K562 (cell line): Measurements from ENCODE around the gene ITGAE. TPM values are rescaled to one million over a fixed set of nuclear protein-coding genes. Genes with fewer than 3 reads are reported as not detected.

Experiments used
- ATAC-seq: fragments of 200-7000 bp; cut with Tn5 transposase; 3 replicates; pipeline ENCODE4 v1.9.1; 2020; ENCODE audit warnings: moderate library complexity
- BruUV-seq: library from RNA; stranded (reverse); fragments of 400-500 nt; replicated peaks from 2 replicates; lab custom pipeline; 2021; lab: Mats Ljungman, UMichigan
- CTCF ChIA-PET: fragments of 300-600 bp; formaldehyde crosslinking; extraction: SDS; loops from one replicate; lab custom pipeline; 2021; ENCODE audit warnings: low intra/inter-chr PET ratio; lab: Yijun Ruan, JAX
- POLR2A ChIA-PET: fragments of 300-600, 350-650 bp; sonication (Branson Sonifier 250); formaldehyde crosslinking; extraction: SDS; loops from one replicate; lab custom pipeline; 2021; ENCODE audit warnings: antibody characterized with exemption, inconsistent platforms; lab: Yijun Ruan, JAX
- DNase-seq, 4 experiments: peaks; one replicate each; pipeline versions ENCODE4 v3.0.0 to v3.0.0-alpha.2; 2011 to 2018; ENCODE audit warnings: low spot score in 3 of 4, mixed read lengths in 3 of 4; ENCODE audit errors: extremely low read depth in 1 of 4
- FAIRE-seq: peaks from 2 replicates; lab custom pipeline; 2011; peaks lifted over from hg19 to GRCh38; lab: Jason Lieb, UNC
- H2AFZ ChIP-seq: 2 replicates; pipeline ENCODE4 v1.6.0; 2011; ENCODE audit warnings: low read depth, low read length, control low read depth, inconsistent platforms
- H3K27ac ChIP-seq: fragments of 200-600 bp; 3 replicates; pipeline ENCODE4 v1.8.0; 2011; ENCODE audit warnings: low read depth, mild to moderate bottlenecking, control low read depth, inconsistent platforms, low read length, moderate library complexity, mixed read lengths; ENCODE audit errors: extremely low read depth
- H3K27me3 ChIP-seq, 2 experiments: fragments of 300-600 bp in 1 of 2; 2 replicates in 1 of 2; 3 replicates in 1 of 2; pipeline versions ENCODE4 v1.6.0 to v1.8.0; 2011; ENCODE audit warnings: inconsistent platforms in 2 of 2, low read length in 2 of 2, mild to moderate bottlenecking in 1 of 2, mixed read lengths in 1 of 2, moderate library complexity in 1 of 2; ENCODE audit not compliant: control insufficient read depth in 2 of 2, insufficient read depth in 2 of 2
- H3K36me3 ChIP-seq: fragments of 300-600 bp; 3 replicates; pipeline ENCODE4 v1.8.0; 2011; ENCODE audit warnings: mild to moderate bottlenecking, low read length, inconsistent platforms; ENCODE audit not compliant: control insufficient read depth, insufficient read depth
- H3K4me1 ChIP-seq, 2 experiments: fragments of 200-600 bp in 1 of 2; replicated peaks in 1 of 2; 2 replicates in 1 of 2; 3 replicates in 1 of 2; pipeline versions ENCODE4 v1.5.1 to v1.8.0; 2011; ENCODE audit warnings: inconsistent platforms in 2 of 2, low read length in 2 of 2, mild to moderate bottlenecking in 1 of 2, mixed read lengths in 1 of 2, moderate library complexity in 1 of 2; ENCODE audit not compliant: control insufficient read depth in 2 of 2, insufficient read depth in 2 of 2
- H3K4me2 ChIP-seq: 2 replicates; pipeline ENCODE4 v1.6.1; 2011; ENCODE audit warnings: low read length, control low read depth, inconsistent platforms, mixed read lengths; ENCODE audit not compliant: insufficient read depth
- H3K4me3 ChIP-seq: fragments of 200-600 bp; sonication (generic), shearing (Covaris generic); 2 replicates; pipeline ENCODE4 v1.5.1; 2016; ENCODE audit warnings: control low read depth, inconsistent platforms
- H3K79me2 ChIP-seq: fragments of 200-600 bp; 3 replicates; pipeline ENCODE4 v1.8.0; 2011; ENCODE audit warnings: low read length, inconsistent platforms; ENCODE audit not compliant: control insufficient read depth, insufficient read depth
- H3K9ac ChIP-seq, 2 experiments: 2 replicates each; pipeline versions ENCODE4 v1.6.0 to v1.6.1; 2011; ENCODE audit warnings: low read depth in 2 of 2, low read length in 2 of 2, control low read depth in 1 of 2, inconsistent platforms in 1 of 2, mild to moderate bottlenecking in 1 of 2, mixed read lengths in 1 of 2; ENCODE audit not compliant: insufficient read depth in 1 of 2
- H3K9me1 ChIP-seq: one replicate; pipeline ENCODE4 v1.6.0; 2011; ENCODE audit warnings: inconsistent platforms, mild to moderate bottlenecking, low read length, moderate library complexity; ENCODE audit not compliant: control insufficient read depth, insufficient read depth
- H3K9me3 ChIP-seq: replicated peaks from 2 replicates; pipeline ENCODE4 v1.5.1; 2011; ENCODE audit warnings: low read depth, low read length, inconsistent platforms; ENCODE audit not compliant: control insufficient read depth, insufficient read depth
- H4K20me1 ChIP-seq: replicated peaks from 2 replicates; pipeline ENCODE4 v1.6.1; 2011; ENCODE audit warnings: low read length, inconsistent platforms, mixed read lengths; ENCODE audit not compliant: control insufficient read depth, insufficient read depth
- BCL6 ChIP-seq: fragments of 250-450 bp; sonication (Bioruptor Pico); IDR thresholded peaks from 2 replicates; pipeline ENCODE4 v1.4.0; 2020
- C11orf30 ChIP-seq: fragments of 450-650 bp; IDR thresholded peaks from 2 replicates; pipeline ENCODE4 v1.6.1; 2016; ENCODE audit warnings: low read depth, mild to moderate bottlenecking
- EP400 ChIP-seq: fragments of 450-650 bp; IDR thresholded peaks from 2 replicates; pipeline ENCODE4 v1.6.1; 2017; ENCODE audit warnings: antibody characterized with exemption, mild to moderate bottlenecking, moderate library complexity
- HINFP ChIP-seq: fragments of 450-650 bp; conservative IDR thresholded peaks from 2 replicates; pipeline ENCODE4 v1.6.1; 2016; ENCODE audit warnings: missing genetic modification characterization, low read depth, mild to moderate bottlenecking, control low read depth, missing compliant biosample characterization
- KAT7 ChIP-seq: sonication (generic); formaldehyde crosslinking; IDR thresholded peaks from 2 replicates; pipeline ENCODE4 v1.8.0; 2022; ENCODE audit warnings: missing genetic modification reagents, mild to moderate bottlenecking, borderline replicate concordance
- KDM1A ChIP-seq, 2 experiments: fragments of 450-650 bp; IDR thresholded peaks; 2 replicates each; pipeline ENCODE4 v1.6.1; 2016; ENCODE audit warnings: mild to moderate bottlenecking in 2 of 2
- MCM3 ChIP-seq: fragments of 450-650 bp; IDR thresholded peaks from 2 replicates; pipeline ENCODE4 v1.6.1; 2016
- MCM5 ChIP-seq: fragments of 450-650 bp; IDR thresholded peaks from 2 replicates; pipeline ENCODE4 v1.6.1; 2016; ENCODE audit warnings: low read depth
- RFX7 ChIP-seq: fragments of 250-450 bp; sonication (Bioruptor Pico); IDR thresholded peaks from 2 replicates; pipeline ENCODE4 v1.5.1; 2021; ENCODE audit warnings: mild to moderate bottlenecking
- SIRT6 ChIP-seq: IDR thresholded peaks from one replicate; pipeline ENCODE4 v1.6.1; 2012; ENCODE audit warnings: low read depth, mild to moderate bottlenecking, control low read depth, inconsistent platforms, low read length, moderate library complexity
- SRSF9 ChIP-seq: fragments of 200-400 bp; formaldehyde crosslinking; IDR thresholded peaks from 2 replicates; pipeline ENCODE4 v1.6.1; 2017; ENCODE audit warnings: low read depth, low read length, borderline replicate concordance
- TEAD4 ChIP-seq, 2 experiments: sonication (generic) in 1 of 2; formaldehyde crosslinking in 1 of 2; IDR thresholded peaks; 2 replicates each; pipeline versions ENCODE4 v1.6.1 to v1.8.0; 2012 to 2022; ENCODE audit warnings: borderline replicate concordance in 1 of 2, inconsistent platforms in 1 of 2, low read length in 1 of 2, mild to moderate bottlenecking in 1 of 2, missing genetic modification reagents in 1 of 2
- ZNF232 ChIP-seq: sonication (generic); formaldehyde crosslinking; IDR thresholded peaks from 2 replicates; pipeline ENCODE4 v1.8.0; 2022; ENCODE audit warnings: mild to moderate bottlenecking, missing genetic modification reagents
- WGBS: fragments of 100-300 bp; shearing (Covaris generic); methylation state at CpG from one replicate; pipeline ENCODE4 v1.1.6; 2016; ENCODE audit warnings: low coverage, mixed read lengths; ENCODE audit not compliant: insufficient coverage; ENCODE audit errors: missing lambda C conversion rate; 5-methylcytosine and 5-hydroxymethylcytosine counted together
- in situ Hi-C: fragments of 300-500 bp; cut with MboI; formaldehyde crosslinking; loops from 4 replicates; pipeline ENCODE4 v1.15.0; 2018; ENCODE audit warnings: inconsistent platforms, mixed read lengths
- intact Hi-C: fragments of 100-400 bp; cut with micrococcal nuclease; formaldehyde crosslinking; loops from 2 replicates; pipeline ENCODE4 v1.14.2; 2022
- polyA plus RNA-seq, 8 experiments: library from polyadenylated mRNA; depleted of rRNA in 4 of 8; stranded (reverse) in 5 of 8; unstranded in 3 of 8; fragments of >200 nt; fragmentation: Nextera tagmentation in 2 of 8; fragmentation: Illumina TruSeq in 1 of 8; extraction: Ambion mirVana in 2 of 8; extraction: Trizol in 1 of 8; gene quantifications; 2 replicates each; pipeline versions ENCODE4 v1.2.1 to v1.2.3, GENCODE V29; 2011 to 2014; ENCODE audit warnings: inconsistent platforms in 1 of 8, missing spikeins in 1 of 8
- total RNA-seq, 7 experiments: library from RNA; depleted of rRNA in 6 of 7; stranded (reverse); fragments of >200 nt in 6 of 7; fragmentation: Illumina TruSeq in 2 of 7; extraction: Trizol in 2 of 7; gene quantifications; 2 replicates each; pipeline versions ENCODE4 v1.2.1 to v1.2.3, GENCODE V29; 2011 to 2021; ENCODE audit warnings: low replicate concordance in 1 of 7

Gene ITGAE
- total and polyA plus RNA-seq, 9 of the 15 experiments (the other 6 are each of a cell fraction or from before 2014, with no cell fraction given): 14.8 to 160 (median 27.0) TPM

DNA sequence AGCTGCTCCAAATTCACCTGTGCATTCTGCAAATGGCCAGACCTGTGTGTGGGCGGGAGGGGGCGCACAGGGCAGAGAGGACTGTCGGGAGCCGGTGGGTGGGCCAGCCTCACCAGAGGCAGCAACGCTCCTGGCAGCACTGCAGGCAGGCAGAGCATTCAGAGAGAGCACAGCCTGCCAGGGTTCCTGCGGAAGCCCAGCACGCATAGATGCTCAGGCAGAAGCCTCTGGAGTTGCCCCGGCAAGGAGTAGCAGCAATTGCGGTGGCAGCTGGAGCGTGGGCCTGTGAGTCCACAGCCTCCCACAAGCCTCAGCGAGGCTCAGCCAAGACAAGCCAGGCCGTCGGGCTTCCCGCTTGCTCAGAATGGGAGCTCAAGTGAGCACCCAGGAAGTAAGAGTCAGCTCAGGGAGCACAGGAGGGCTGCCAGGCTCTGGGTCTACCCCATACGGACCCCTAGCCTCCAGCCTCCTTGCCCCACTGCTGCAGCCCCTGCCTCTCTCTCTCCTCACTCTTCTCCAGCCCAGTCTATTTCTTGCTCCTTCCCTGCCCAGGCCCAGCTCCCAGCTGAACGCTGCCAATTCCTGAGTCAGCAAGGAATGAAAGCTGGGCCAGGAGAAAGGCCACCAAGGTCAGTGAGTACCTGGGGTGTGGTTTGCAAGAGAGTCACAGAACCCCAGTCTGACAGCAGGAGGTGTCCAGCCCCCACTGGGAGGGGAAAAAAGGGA lies 122.7 kb downstream of the ITGAE start:
- peaks cover 0 to 17% of the 10 kb centered on the region in 2 experiments; a peak in 3 of 5 replicates for H3K27me3 ChIP-seq
- TF ChIP-seq C11orf30: peak; percentile 20; the same call in 1 of the 2 replicates
- no peak for TF ChIP-seq EP400
- no TSS peak for BruUV-seq
- H3K9me3 ChIP-seq: no peaks in the 10 kb centered on the region
- no peak for DNase-seq
- 22% methylated on average over 13 of the region's 16 CpGs for WGBS
- no peaks in the 10 kb centered on the region for H3K36me3 ChIP-seq
- no peaks in the 10 kb centered on the region for H3K9me1 ChIP-seq
- POLR2A ChIA-PET: interaction anchor here (0.5 to 0.6 kb wide), 3 partner anchors 10 to 660 kb away, joined by 3 to 4 read pairs (median 3); partner anchors contain the start of gene EMC6
- no peaks in the 10 kb centered on the region for H4K20me1 ChIP-seq
- peaks cover 0 to 23% of the 10 kb centered on the region in 2 experiments; a peak in 2 of 5 replicates for H3K4me1 ChIP-seq
- FAIRE-seq: no peak
- ATAC-seq: no peak; the same call in none of the 3 replicates
- in situ Hi-C loops: no loop called here
- peak overlapping the region in 1 of 2 experiments; percentile 45; a peak in 1 of 4 replicates for H3K9ac ChIP-seq
- H3K79me2 ChIP-seq: no peaks in the 10 kb centered on the region
- CTCF ChIA-PET: no interaction called here
- no peak overlapping the region for H3K4me2 ChIP-seq
- no peak overlapping the region for H2AFZ ChIP-seq
- intact Hi-C loops: no loop called here
- H3K4me3 ChIP-seq: no peak overlapping the region
- H3K27ac ChIP-seq: no peak overlapping the region

GRCh38 chr17:3675886-3676285 lies 125.1 kb downstream of the ITGAE start:
- no peaks in the 10 kb centered on the region for H3K9me3 ChIP-seq
- no peak for TF ChIP-seq SIRT6
- TF ChIP-seq ZNF232 (CRISPR knock-in tag): no peak
- no peak for TF ChIP-seq HINFP (tag)
- no peak for TF ChIP-seq BCL6 (CRISPR knock-in tag)
- no peak for TF ChIP-seq SRSF9
- TF ChIP-seq KAT7 (CRISPR knock-in tag): no peak
- TF ChIP-seq MCM3: no peak
- TF ChIP-seq KDM1A (IDR thresholded peaks at IDR 0.05): no peak
- no peak for TF ChIP-seq MCM5
- TF ChIP-seq RFX7 (CRISPR knock-in tag): no peak
- no peak for TF ChIP-seq TEAD4 (IDR thresholded peaks at IDR 0.05; ENCODE audit: low read length)
- no peak for TF ChIP-seq TEAD4 (CRISPR knock-in tag; IDR thresholded peaks at IDR 0.05; ENCODE audit: borderline replicate concordance)
- TF ChIP-seq, all 486 proteins: peak for 0
- ATAC-seq (no peak), DNase-seq (no peak), FAIRE-seq (no peak)
- no peak overlapping the region for H3K9ac ChIP-seq
- intact Hi-C loops (no loop called here), in situ Hi-C loops (no loop called here)
- BruUV-seq: no TSS peak
- peaks cover 0 to 23% of the 10 kb centered on the region in 2 experiments; a peak in 3 of 5 replicates for H3K4me1 ChIP-seq
- H4K20me1 ChIP-seq: no peaks in the 10 kb centered on the region
- 16% methylated on average over 11 of the region's 11 CpGs for WGBS
- H3K79me2 ChIP-seq: no peaks in the 10 kb centered on the region
- no peak overlapping the region for H3K4me2 ChIP-seq
- H3K4me3 ChIP-seq: no peak overlapping the region
- peaks cover 0 to 6% of the 10 kb centered on the region in 2 experiments; a peak in 3 of 5 replicates for H3K27me3 ChIP-seq
- POLR2A ChIA-PET: interaction anchor here (0.7 kb wide), 1 partner anchor 435 kb away, joined by 3 read pairs; no protein-coding TSS in a partner anchor
- no peak overlapping the region for H2AFZ ChIP-seq
- H3K27ac ChIP-seq: no peak overlapping the region
- H3K36me3 ChIP-seq: peaks cover 2% of the 10 kb centered on the region; the same call in 1 of the 3 replicates
- no peaks in the 10 kb centered on the region for H3K9me1 ChIP-seq
- CTCF ChIA-PET: no interaction called here
